Measurements from ENCODE around the gene YBEY.

DNA sequence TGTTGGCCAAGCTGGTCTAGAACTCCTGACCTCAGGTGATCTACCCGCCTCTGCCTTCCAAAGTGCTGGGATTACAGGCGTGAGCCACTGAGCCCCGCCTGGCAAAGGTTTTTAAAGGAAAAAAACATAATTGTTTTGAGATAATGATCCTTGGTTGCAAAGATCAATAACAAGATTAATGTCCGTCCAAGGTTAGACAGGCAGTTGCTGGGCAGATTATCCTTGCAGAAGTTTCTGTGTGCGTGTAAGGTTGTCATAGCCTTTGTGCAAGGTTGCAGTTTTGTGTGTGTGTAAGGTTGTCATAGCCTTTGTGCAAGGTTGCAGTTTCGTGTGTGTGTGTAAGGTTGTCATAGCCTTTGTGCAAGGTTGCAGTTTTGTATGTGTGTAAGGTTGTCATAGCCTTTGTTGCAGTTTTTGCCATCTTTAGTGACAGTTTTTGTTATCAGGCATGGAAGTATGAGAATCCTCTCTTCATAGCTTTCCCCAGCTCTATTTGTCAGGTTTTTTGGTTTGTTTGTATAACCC lies 3.6 kb downstream of the YBEY start:
- TF ChIP-seq, protein P1, sequence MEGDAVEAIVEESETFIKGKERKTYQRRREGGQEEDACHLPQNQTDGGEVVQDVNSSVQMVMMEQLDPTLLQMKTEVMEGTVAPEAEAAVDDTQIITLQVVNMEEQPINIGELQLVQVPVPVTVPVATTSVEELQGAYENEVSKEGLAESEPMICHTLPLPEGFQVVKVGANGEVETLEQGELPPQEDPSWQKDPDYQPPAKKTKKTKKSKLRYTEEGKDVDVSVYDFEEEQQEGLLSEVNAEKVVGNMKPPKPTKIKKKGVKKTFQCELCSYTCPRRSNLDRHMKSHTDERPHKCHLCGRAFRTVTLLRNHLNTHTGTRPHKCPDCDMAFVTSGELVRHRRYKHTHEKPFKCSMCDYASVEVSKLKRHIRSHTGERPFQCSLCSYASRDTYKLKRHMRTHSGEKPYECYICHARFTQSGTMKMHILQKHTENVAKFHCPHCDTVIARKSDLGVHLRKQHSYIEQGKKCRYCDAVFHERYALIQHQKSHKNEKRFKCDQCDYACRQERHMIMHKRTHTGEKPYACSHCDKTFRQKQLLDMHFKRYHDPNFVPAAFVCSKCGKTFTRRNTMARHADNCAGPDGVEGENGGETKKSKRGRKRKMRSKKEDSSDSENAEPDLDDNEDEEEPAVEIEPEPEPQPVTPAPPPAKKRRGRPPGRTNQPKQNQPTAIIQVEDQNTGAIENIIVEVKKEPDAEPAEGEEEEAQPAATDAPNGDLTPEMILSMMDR (IDR thresholded peaks at IDR 0.05): no peak
- no peak for TF ChIP-seq POLR2A (IDR thresholded peaks at IDR 0.05)
